ENCODE results near the gene IFT57. TPM values are rescaled to one million over a fixed set of nuclear protein-coding genes. Genes with fewer than 3 reads are reported as not detected.
A peak's percentile ranks its signal among the peaks of the same experiment; 100 is the strongest.

Gene IFT57
- total and polyA plus RNA-seq, 10 donors, result 26.2 to 48.9 (median 38.9) TPM

DNA sequence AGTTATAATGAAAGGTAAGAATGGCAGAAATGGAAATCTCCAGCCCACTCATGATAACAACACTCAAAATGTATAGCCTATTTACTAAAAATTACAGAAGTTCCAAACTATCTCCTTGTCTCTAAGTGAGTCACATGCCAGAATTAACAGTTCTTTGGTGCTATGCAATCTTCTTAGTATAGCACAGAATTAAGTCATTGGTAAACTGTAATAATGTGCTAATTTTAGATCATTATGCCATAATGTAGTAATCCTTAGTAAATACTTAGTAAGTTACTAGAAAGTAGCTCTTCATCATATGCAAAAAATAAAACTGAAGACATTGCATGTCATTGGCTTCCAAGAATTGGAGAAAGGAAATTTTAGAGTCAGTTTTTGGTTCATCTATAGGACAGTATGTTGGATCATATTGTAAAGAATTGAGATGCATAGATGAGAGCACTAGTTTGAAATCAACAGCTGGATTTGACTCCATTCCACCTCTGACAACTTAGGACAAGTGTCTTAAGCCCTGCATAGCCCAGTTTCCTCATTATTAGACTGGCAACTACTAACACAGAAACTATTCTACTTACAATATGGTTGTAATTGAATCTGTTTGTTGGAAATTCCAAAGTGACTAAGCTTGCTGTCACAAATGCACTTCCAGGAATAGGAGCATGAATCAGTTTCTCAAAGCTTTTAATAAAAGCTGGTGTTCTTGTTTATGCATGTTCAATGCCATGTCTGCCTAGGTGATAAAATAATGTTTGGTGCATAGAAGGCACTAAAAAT lies 91.3 kb downstream of the IFT57 start:
- H3K9me3 ChIP-seq, result no peaks in the 10 kb centered on the region
- intact Hi-C loops (cut with DNase I; ENCODE audit: low total_unique reads), result no loop called here
- peak overlapping the region in 1 of 8 donors; percentile 23 for H3K4me3 ChIP-seq
- H3K27me3 ChIP-seq (replicated peaks in 1 of 7), result no peaks in the 10 kb centered on the region
- peaks cover 23 to 98% (median 77%) of the 10 kb centered on the region in 6 donors for H3K4me1 ChIP-seq
- H3K36me3 ChIP-seq, result no peaks in the 10 kb centered on the region
- DNase-seq, result no peak
- TF ChIP-seq POLR2AphosphoS5 (IDR thresholded peaks at IDR 0.05) (no peak), POLR2A (IDR thresholded peaks at IDR 0.05) (no peak)
- TF ChIP-seq, protein P1, sequence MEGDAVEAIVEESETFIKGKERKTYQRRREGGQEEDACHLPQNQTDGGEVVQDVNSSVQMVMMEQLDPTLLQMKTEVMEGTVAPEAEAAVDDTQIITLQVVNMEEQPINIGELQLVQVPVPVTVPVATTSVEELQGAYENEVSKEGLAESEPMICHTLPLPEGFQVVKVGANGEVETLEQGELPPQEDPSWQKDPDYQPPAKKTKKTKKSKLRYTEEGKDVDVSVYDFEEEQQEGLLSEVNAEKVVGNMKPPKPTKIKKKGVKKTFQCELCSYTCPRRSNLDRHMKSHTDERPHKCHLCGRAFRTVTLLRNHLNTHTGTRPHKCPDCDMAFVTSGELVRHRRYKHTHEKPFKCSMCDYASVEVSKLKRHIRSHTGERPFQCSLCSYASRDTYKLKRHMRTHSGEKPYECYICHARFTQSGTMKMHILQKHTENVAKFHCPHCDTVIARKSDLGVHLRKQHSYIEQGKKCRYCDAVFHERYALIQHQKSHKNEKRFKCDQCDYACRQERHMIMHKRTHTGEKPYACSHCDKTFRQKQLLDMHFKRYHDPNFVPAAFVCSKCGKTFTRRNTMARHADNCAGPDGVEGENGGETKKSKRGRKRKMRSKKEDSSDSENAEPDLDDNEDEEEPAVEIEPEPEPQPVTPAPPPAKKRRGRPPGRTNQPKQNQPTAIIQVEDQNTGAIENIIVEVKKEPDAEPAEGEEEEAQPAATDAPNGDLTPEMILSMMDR (IDR thresholded peaks at IDR 0.05 in 8 of 11, conservative IDR thresholded peaks at IDR 0.05 in 3 of 11), result no peak
- peak overlapping the region in 6 of 8 donors; percentile 25 to 96 (median 80) for H3K27ac ChIP-seq

DNA sequence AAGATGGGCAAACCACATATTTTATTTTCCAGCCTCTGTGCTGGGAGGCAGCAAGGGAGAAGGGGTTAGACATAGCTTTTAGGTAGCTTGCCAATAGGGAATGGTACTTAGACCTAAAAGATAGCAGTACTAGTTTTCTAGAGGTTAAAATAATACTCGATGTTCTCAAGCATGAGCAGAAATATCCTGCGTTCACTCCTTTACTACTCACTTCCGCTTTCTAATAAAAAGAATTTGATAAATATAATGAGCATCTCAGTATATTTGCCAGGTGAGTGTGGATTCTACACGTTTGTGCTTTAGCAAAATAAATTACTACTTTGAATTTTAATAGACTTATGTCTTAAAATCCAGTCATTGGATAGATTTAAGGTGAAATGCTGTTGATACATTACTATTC lies 92.0 kb downstream of the IFT57 start:
- Histone ChIP-seq H3K36me3 (no peaks in the 10 kb centered on the region), H3K9me3 (no peaks in the 10 kb centered on the region), H3K27ac (peak overlapping the region in 6 of 8 donors; percentile 33 to 96 (median 74)), H3K4me1 (peaks cover 26 to 100% (median 83%) of the 10 kb centered on the region in 6 donors), H3K4me3 (no peak overlapping the region), H3K27me3 (replicated peaks in 1 of 7) (no peaks in the 10 kb centered on the region)
- intact Hi-C loops (cut with DNase I; ENCODE audit: low total_unique reads), result no loop called here
- TF ChIP-seq POLR2AphosphoS5 (IDR thresholded peaks at IDR 0.05) (no peak), POLR2A (IDR thresholded peaks at IDR 0.05) (no peak)
- TF ChIP-seq, protein P1 (IDR thresholded peaks at IDR 0.05 in 8 of 11, conservative IDR thresholded peaks at IDR 0.05 in 3 of 11), result no peak
- 63 to 78% (median 71%) methylated on average over 4 of the region's 4 CpGs for WGBS, 5 donors
- DNase-seq, result no peak

DNA sequence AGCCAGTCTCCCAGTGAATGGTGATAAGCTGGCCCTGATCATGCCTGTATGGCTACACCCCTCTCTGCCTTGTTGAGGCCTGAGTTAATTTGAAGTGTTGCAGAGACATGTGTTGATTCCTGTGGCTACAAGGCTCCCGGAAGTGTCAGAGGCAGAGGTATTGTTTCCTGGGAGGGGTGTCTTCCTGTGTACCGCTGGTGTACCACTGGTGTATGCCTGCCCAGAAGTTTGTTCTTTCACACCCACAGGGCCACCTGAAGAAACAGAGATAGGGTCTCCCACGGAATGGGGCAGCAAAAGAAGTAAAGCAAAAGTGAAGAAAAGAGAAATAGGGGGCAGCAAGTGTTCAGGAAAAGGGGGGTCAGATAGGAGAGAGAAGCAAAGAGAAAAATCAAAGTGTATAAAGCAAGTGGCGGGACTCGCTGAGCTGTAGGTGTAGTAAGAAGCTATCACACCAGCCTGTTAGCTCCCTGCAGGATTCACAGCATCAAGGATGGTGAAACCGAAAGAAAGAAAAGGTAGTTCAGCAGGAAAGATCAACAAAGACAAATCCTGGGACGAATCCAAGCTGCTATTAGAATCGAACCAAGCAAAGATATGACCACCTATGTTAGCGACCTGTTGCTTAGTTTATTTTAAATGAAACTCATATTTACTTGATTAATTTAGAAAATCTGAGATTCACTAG lies 94.8 kb downstream of the IFT57 start:
- peak; percentile 79 for DNase-seq
- H3K4me1 ChIP-seq, result peaks cover 29 to 100% (median 84%) of the 10 kb centered on the region in 6 donors
- WGBS, 5 donors, result 48 to 62% (median 57%) methylated on average over 9 of the region's 9 CpGs

DNA sequence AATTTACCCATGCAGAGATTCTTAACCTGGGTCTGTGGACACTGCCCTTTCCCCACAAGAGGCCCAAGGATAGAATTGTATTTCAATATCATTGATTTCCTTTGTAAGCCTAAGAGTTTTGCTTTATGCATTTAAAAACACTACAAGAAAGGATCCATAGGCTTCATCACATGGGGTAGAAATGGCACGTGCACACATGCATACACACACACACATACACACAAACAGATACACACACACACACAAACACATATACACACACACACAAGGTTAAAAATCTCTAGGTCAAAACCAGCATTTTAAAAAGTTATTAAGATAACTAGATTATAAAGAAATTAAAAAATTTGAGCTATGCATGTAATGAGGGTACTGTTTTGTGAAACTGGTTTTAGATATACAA lies 95.9 kb downstream of the IFT57 start:
- Histone ChIP-seq H3K9me3 (no peaks in the 10 kb centered on the region), H3K4me3 (peak overlapping the region in 6 of 8 donors; percentile 8 to 67 (median 29)), H3K36me3 (no peaks in the 10 kb centered on the region), H3K27ac (peak overlapping the region; percentile 55 to 96 (median 90)), H3K27me3 (replicated peaks in 1 of 7) (no peaks in the 10 kb centered on the region), H3K4me1 (peaks cover 27 to 100% (median 75%) of the 10 kb centered on the region in 6 donors)
- 53 to 79% (median 65%) methylated on average over 1 of the region's 1 CpG for WGBS, 5 donors
- no peak for DNase-seq
- intact Hi-C loops (cut with DNase I; ENCODE audit: low total_unique reads), result no loop called here
- no peak for TF ChIP-seq POLR2AphosphoS5 (IDR thresholded peaks at IDR 0.05)
- TF ChIP-seq POLR2A (IDR thresholded peaks at IDR 0.05), result no peak
- TF ChIP-seq, protein P1 (IDR thresholded peaks at IDR 0.05 in 8 of 11, conservative IDR thresholded peaks at IDR 0.05 in 3 of 11), result no peak

More for the DNA sequence above, 94.8 kb downstream of the IFT57 start:
- no peak for TF ChIP-seq POLR2A (IDR thresholded peaks at IDR 0.05)
- peak in 2 of 3 donors; percentile 9 to 83 for TF ChIP-seq POLR2AphosphoS5 (IDR thresholded peaks at IDR 0.05)
- peak overlapping the region in 3 of 8 donors; percentile 0 to 67 (median 1) for H3K4me3 ChIP-seq
- no peaks in the 10 kb centered on the region for H3K27me3 ChIP-seq (replicated peaks in 1 of 7)
- no peaks in the 10 kb centered on the region for H3K36me3 ChIP-seq
- no peaks in the 10 kb centered on the region for H3K9me3 ChIP-seq
- intact Hi-C loops (cut with DNase I; ENCODE audit: low total_unique reads), result no loop called here
- H3K27ac ChIP-seq, result peak overlapping the region; percentile 71 to 96 (median 90)

Data from spleen (tissue), 11 donors.